ENCODE measurements around the gene GPI.

DNA sequence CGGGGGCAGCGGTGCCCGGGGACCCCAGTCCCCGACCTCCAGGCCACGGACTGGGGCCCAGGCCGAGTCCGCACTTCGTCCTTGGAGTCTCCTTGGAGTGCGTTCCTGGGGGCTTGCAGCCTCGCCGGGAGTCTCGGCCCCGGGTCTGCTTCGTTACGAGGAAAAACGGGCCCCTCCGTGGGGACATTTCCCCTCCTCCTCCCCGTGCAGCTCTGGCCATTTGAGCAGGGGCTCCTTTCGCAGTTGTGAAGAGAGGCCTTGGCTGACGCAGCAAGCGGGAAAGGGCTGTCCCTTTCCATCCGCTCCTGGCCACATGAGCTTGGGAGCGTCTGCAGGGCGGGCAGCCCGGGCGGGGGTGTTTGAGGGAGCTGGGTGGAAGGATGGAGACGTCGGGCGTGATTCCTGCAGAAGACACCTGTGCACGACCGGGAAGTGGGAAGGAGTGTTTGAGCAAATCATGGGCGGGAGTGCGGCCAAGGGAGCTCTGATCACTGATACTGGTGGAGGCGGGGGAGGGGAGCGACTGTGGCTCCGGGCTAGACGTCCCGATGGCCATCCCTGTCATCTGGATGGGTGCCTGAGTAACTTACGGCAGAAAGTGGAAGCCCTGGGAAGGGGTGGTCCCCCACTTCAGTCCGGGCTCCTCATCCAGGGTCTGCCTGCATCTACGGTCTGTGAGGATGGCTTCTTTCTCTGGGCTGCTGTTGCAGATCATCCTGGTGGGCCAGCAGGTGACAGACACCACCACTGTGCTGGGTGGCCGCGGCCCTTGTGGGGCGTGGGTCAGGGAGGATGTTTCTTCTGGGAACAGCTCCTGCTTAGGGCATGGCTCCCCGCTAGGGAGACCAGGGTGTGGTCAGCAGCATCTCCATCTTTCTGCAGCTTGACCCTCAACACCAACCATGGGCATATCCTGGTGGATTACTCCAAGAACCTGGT lies 736 bp downstream of the GPI start:
- TF ChIP-seq EZH2 (IDR thresholded peaks at IDR 0.05; ENCODE audit: insufficient read depth, poor library complexity, severe bottlenecking) (no peak), EZH2phosphoT487 (IDR thresholded peaks at IDR 0.05; ENCODE audit: insufficient read depth, low read depth) (no peak)

Data from GM23248 (cell line).